Measurements from ENCODE around the gene HELB. TPM values are rescaled to one million over a fixed set of nuclear protein-coding genes. Genes with fewer than 3 reads are reported as not detected.

Gene HELB
- 1 to 10 TPM; 1.5 to 4.2 (median 3.3) TPM for total RNA-seq
- long read RNA-seq, partial matches to known transcripts = 1 of 1 reads
- long read RNA-seq, other reads (novel, unspliced or antisense) = 0 of 1 reads

DNA sequence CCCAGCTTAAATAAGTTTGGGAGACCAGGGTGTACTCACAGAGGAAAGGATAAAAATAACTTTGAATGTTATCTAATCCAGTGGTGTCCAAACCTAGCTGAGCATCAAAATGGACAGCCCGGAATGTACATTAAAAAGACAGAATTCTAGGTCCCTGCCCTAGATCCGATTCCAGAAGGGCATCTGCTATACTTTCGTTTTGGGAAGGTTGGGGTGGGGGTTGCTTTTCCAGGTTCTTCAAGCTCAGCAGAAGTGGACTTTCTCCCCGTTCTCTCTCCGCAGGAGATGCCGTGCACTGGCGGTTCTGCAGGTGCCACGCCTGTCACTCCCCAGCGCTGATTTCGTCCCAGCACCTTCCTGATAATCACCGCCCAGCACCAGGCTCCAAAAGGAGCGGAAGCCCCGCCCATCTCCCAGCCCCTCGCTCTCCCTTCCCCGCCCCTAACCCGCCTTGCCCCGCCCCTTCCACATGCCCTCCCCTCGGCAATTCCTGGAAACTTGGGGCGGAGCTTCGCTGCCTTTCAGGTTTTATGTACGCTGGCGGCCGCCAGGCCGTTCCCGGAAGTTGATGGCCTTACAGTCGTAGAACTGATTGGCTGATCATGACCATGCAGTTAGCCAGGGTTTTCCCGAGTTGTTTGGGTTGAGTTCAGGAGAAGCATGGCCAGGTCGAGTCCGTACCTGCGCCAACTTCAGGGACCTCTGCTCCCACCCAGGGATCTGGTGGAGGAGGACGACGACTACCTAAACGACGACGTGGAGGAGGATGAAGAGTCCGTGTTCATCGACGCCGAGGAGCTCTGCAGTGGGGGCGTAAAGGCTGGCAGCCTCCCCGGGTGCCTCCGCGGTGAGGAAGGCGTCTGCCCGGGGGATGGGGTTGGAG, at the start of gene HELB:
TSS of gene HELB (plus strand) at position 550 of the 883 bp plus-strand sequence. CDS start at position 661, 111 bp downstream.
- Histone ChIP-seq H3K36me3 (no peaks in the 10 kb centered on the region), H3K9me3 (no peaks in the 10 kb centered on the region), H3K4me1 (peaks cover 0 to 14% (median 0%) of the 10 kb centered on the region in 4 donors), H3K4me3 (peak within 1 kb of the TSS; percentile 62 to 79 (median 74)), H3K27ac (peak within 1 kb of the TSS; percentile 70 to 86 (median 77)), H3K27me3 (no peaks in the 10 kb centered on the region)
- peak; percentile 74 for TF ChIP-seq POLR2A (IDR thresholded peaks at IDR 0.05)
- TF ChIP-seq, protein P1, sequence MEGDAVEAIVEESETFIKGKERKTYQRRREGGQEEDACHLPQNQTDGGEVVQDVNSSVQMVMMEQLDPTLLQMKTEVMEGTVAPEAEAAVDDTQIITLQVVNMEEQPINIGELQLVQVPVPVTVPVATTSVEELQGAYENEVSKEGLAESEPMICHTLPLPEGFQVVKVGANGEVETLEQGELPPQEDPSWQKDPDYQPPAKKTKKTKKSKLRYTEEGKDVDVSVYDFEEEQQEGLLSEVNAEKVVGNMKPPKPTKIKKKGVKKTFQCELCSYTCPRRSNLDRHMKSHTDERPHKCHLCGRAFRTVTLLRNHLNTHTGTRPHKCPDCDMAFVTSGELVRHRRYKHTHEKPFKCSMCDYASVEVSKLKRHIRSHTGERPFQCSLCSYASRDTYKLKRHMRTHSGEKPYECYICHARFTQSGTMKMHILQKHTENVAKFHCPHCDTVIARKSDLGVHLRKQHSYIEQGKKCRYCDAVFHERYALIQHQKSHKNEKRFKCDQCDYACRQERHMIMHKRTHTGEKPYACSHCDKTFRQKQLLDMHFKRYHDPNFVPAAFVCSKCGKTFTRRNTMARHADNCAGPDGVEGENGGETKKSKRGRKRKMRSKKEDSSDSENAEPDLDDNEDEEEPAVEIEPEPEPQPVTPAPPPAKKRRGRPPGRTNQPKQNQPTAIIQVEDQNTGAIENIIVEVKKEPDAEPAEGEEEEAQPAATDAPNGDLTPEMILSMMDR (IDR thresholded peaks at IDR 0.05) = no peak
- WGBS (ENCODE audit: insufficient coverage, low coverage, low lambda C conversion rate, missing lambda C conversion rate) = 0% methylated on average over 29 of the region's 45 CpGs
- ATAC-seq (peak; percentile 99), DNase-seq (peak; percentile 99 to 100 (median 99))
- intact Hi-C loops (cut with DNase I) = no loop called here

GRCh38 chr12:66252771-66253170, 49.5 kb upstream of the HELB start:
- WGBS (ENCODE audit: insufficient coverage, low coverage, low lambda C conversion rate, missing lambda C conversion rate) = 35% methylated on average over 2 of the region's 2 CpGs
- Histone ChIP-seq H3K27me3 (no peaks in the 10 kb centered on the region), H3K27ac (no peak overlapping the region), H3K36me3 (peaks cover 0 to 2% (median 0%) of the 10 kb centered on the region in 4 donors), H3K4me3 (no peak overlapping the region), H3K9me3 (no peaks in the 10 kb centered on the region), H3K4me1 (no peaks in the 10 kb centered on the region)
- intact Hi-C loops (cut with DNase I) = no loop called here
- DNase-seq (no peak), ATAC-seq (no peak)
- no peak for TF ChIP-seq POLR2A (IDR thresholded peaks at IDR 0.05)
- TF ChIP-seq, protein P1 (IDR thresholded peaks at IDR 0.05) = no peak

- DNase-seq (no peak), ATAC-seq (no peak)
- Histone ChIP-seq H3K36me3 (no peaks in the 10 kb centered on the region), H3K4me3 (no peak overlapping the region), H3K9me3 (no peaks in the 10 kb centered on the region), H3K27me3 (no peaks in the 10 kb centered on the region), H3K27ac (no peak overlapping the region), H3K4me1 (no peaks in the 10 kb centered on the region)
- intact Hi-C loops (cut with DNase I) = no loop called here
- TF ChIP-seq POLR2A (IDR thresholded peaks at IDR 0.05) = no peak
- TF ChIP-seq, protein P1 (IDR thresholded peaks at IDR 0.05) = no peak
These were observed 46.6 kb upstream of the HELB start for GRCh38 chr12:66255737-66256136.

GRCh38 chr12:66258011-66258410, 44.3 kb upstream of the HELB start:
- Histone ChIP-seq H3K36me3 (no peaks in the 10 kb centered on the region), H3K4me3 (no peak overlapping the region), H3K9me3 (no peaks in the 10 kb centered on the region), H3K27me3 (no peaks in the 10 kb centered on the region), H3K27ac (no peak overlapping the region), H3K4me1 (no peaks in the 10 kb centered on the region)
- WGBS (ENCODE audit: insufficient coverage, low coverage, low lambda C conversion rate, missing lambda C conversion rate) = 72% methylated on average over 3 of the region's 3 CpGs
- intact Hi-C loops (cut with DNase I) = no loop called here
- no peak for DNase-seq
- no peak for ATAC-seq
- TF ChIP-seq, protein P1 (IDR thresholded peaks at IDR 0.05) = no peak
- TF ChIP-seq POLR2A (IDR thresholded peaks at IDR 0.05) = no peak

Data from right lobe of liver (tissue), 6 donors.